SK-N-SH treated with all-trans-retinoic acid at 6 μM for 48 hours (cell line): ENCODE data around the gene TEX261.

Source experiments
- CSDC2 ChIP-seq: fragments of 250-450 bp; sonication (Bioruptor Pico); IDR thresholded peaks from 2 replicates; pipeline ENCODE4 v1.5.0; 2020; ENCODE audit warnings: mild to moderate bottlenecking, moderate library complexity
- GLIS3 ChIP-seq: fragments of 250-450 bp; sonication (Bioruptor Pico); IDR thresholded peaks from 2 replicates; pipeline ENCODE4 v1.5.0; 2020; ENCODE audit warnings: mild to moderate bottlenecking, moderate library complexity
- ISL1 ChIP-seq: fragments of 250-450 bp; sonication (Bioruptor Pico); IDR thresholded peaks from 2 replicates; pipeline ENCODE4 v2.1.2; 2022; ENCODE audit warnings: mild to moderate bottlenecking, moderate library complexity
- PATZ1 ChIP-seq: fragments of 250-450 bp; sonication (Bioruptor Pico); IDR thresholded peaks from 2 replicates; pipeline ENCODE4 v1.8.0; 2020; ENCODE audit warnings: mild to moderate bottlenecking, moderate library complexity, borderline replicate concordance
- PPARA ChIP-seq: fragments of 250-450 bp; sonication (Bioruptor Pico); IDR thresholded peaks from 2 replicates; pipeline ENCODE4 v1.5.0; 2020; ENCODE audit warnings: mild to moderate bottlenecking, borderline replicate concordance
- RARB ChIP-seq: fragments of 250-450 bp; sonication (Bioruptor Pico); IDR thresholded peaks from 2 replicates; pipeline ENCODE4 v1.8.0; 2021; ENCODE audit warnings: mild to moderate bottlenecking, moderate library complexity
- TOX ChIP-seq: fragments of 250-450 bp; sonication (Bioruptor Pico); IDR thresholded peaks from 2 replicates; pipeline ENCODE4 v1.8.0; 2021; ENCODE audit warnings: mild to moderate bottlenecking, moderate library complexity, borderline replicate concordance
- ZC3H10 ChIP-seq: fragments of 250-450 bp; sonication (Bioruptor Pico); IDR thresholded peaks from 2 replicates; pipeline ENCODE4 v1.5.1; 2021; ENCODE audit warnings: mild to moderate bottlenecking, moderate library complexity
- ZNF8 ChIP-seq: fragments of 450-650 bp; formaldehyde crosslinking; IDR thresholded peaks from 2 replicates; pipeline ENCODE4 v1.5.0; 2020; ENCODE audit warnings: mild to moderate bottlenecking, moderate library complexity
- TF ChIP-seq, protein P1 (sequence below): fragments of 250-450 bp; sonication (Bioruptor Pico); IDR thresholded peaks from 2 replicates; pipeline ENCODE4 v1.5.1; 2020; ENCODE audit warnings: low read depth, mild to moderate bottlenecking, moderate library complexity

DNA sequence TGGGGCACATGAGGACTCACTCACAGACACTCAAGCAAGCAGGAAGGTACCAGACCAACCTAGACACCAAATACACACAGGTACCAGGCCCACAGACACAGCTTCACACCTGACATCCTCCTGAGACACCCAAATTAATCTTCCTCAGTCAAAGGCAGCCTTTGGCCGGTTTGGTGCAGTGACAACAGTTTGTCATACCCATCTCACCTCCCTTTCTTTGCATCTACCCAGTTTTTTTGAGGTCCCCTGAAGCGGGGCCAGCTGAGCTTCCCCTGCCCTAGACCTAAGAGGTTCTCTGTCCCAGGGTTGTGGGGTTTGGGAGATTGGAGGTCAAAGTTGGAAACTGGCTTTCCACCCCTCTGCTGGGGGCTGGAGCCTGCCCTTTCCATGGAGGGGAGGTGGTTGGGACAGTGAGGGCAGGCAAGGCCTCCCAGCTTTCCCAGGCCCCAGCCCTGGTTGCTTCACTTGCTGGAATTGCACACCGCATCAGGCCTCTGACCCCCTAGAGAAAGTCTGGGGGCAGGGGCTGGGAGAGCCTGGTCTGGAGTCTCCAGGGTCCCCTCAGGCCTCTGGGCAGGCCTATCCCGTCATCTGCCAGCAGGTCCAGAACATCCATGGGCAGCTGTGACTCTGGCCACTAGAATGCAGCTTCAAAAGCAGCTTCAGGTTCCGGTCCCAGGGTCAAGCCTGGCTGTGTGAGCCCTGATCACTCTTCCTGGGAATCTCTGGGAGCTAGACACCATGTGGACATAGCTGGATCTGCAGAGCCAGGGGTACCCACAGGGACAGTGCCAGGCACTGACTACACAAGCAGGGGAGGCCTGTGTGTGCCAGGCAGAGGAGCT lies 12.5 kb upstream of the TEX261 start:
- no peak for TF ChIP-seq ZNF8 (CRISPR knock-in tag)
- no peak for TF ChIP-seq GLIS3 (CRISPR knock-in tag)
- TF ChIP-seq TOX (CRISPR knock-in tag), result no peak
- TF ChIP-seq, protein P1, sequence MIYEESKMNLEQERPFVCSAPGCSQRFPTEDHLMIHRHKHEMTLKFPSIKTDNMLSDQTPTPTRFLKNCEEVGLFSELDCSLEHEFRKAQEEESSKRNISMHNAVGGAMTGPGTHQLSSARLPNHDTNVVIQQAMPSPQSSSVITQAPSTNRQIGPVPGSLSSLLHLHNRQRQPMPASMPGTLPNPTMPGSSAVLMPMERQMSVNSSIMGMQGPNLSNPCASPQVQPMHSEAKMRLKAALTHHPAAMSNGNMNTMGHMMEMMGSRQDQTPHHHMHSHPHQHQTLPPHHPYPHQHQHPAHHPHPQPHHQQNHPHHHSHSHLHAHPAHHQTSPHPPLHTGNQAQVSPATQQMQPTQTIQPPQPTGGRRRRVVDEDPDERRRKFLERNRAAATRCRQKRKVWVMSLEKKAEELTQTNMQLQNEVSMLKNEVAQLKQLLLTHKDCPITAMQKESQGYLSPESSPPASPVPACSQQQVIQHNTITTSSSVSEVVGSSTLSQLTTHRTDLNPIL (CRISPR knock-in tag), result no peak
- no peak for TF ChIP-seq PPARA (CRISPR knock-in tag)
- TF ChIP-seq ISL1 (CRISPR knock-in tag), result no peak
- no peak for TF ChIP-seq CSDC2 (CRISPR knock-in tag)
- TF ChIP-seq RARB (CRISPR knock-in tag), result no peak
- TF ChIP-seq PATZ1 (CRISPR knock-in tag), result no peak
- no peak for TF ChIP-seq ZC3H10 (CRISPR knock-in tag)
